HepG2 (cell line): ENCODE data around the gene PCAT7. TPM values are rescaled to one million over a fixed set of nuclear protein-coding genes. Genes with fewer than 3 reads are reported as not detected.

Experiments
- ATAC-seq: fragments of 200-7000 bp; cut with Tn5 transposase; 3 replicates; pipeline ENCODE4 v1.9.1; 2020; ENCODE audit warnings: mild to moderate bottlenecking, moderate library complexity
- BruUV-seq: library from RNA; stranded (reverse); fragments of 400-500 nt; replicated peaks from 2 replicates; lab custom pipeline; 2021; lab: Mats Ljungman, UMichigan
- CTCF ChIA-PET: fragments of 300-600 bp; formaldehyde crosslinking; extraction: SDS; loops from one replicate; lab custom pipeline; 2021; ENCODE audit warnings: low total read pairs, inconsistent platforms, low intra/inter-chr PET ratio; lab: Yijun Ruan, JAX
- POLR2A ChIA-PET: fragments of 350-600 bp; sonication (Branson Sonifier 250); formaldehyde crosslinking; loops from one replicate; lab custom pipeline; 2020; ENCODE audit warnings: antibody characterized with exemption, inconsistent platforms; lab: Yijun Ruan, JAX
- DNase-seq: peaks from one replicate; pipeline ENCODE4 v3.0.0-alpha.2; 2015; ENCODE audit warnings: low spot score
- FAIRE-seq: peaks from 3 replicates; lab custom pipeline; 2011; peaks lifted over from hg19 to GRCh38; lab: Jason Lieb, UNC
- H2AFZ ChIP-seq: one replicate; pipeline ENCODE4 v1.6.1; 2011; ENCODE audit warnings: low read length, inconsistent platforms
- H3K27ac ChIP-seq: fragments of 300-600 bp; 3 replicates; pipeline ENCODE4 v1.8.0; 2011; ENCODE audit warnings: mixed run types, mild to moderate bottlenecking, mixed read lengths, low read length, inconsistent platforms; ENCODE audit not compliant: insufficient read depth; ENCODE audit errors: extremely low read length
- H3K27me3 ChIP-seq, 2 experiments: fragments of 200-600 bp in 1 of 2; 2 replicates in 1 of 2; 3 replicates in 1 of 2; pipeline versions ENCODE4 v1.6.0 to v1.8.0; 2011; ENCODE audit warnings: low read length in 2 of 2, mild to moderate bottlenecking in 2 of 2, moderate library complexity in 2 of 2, inconsistent platforms in 1 of 2; ENCODE audit not compliant: insufficient read depth in 2 of 2, control insufficient read depth in 1 of 2
- H3K36me3 ChIP-seq, 2 experiments: fragments of 200-600 bp in 1 of 2; replicated peaks in 1 of 2; 2 replicates in 1 of 2; 3 replicates in 1 of 2; pipeline versions ENCODE4 v1.5.1 to v1.8.0; 2011; ENCODE audit warnings: low read length in 2 of 2, inconsistent platforms in 1 of 2; ENCODE audit not compliant: insufficient read depth in 2 of 2, control insufficient read depth in 1 of 2
- H3K4me1 ChIP-seq: 2 replicates; pipeline ENCODE4 v1.5.1; 2012; ENCODE audit warnings: low read length, inconsistent platforms; ENCODE audit not compliant: insufficient read depth
- H3K4me2 ChIP-seq: 2 replicates; pipeline ENCODE4 v1.6.0; 2011; ENCODE audit warnings: low read depth, low read length, inconsistent platforms
- H3K4me3 ChIP-seq, 3 experiments: fragments of 200-600 bp in 1 of 3; sonication (generic), shearing (Covaris generic) in 1 of 3; replicated peaks in 1 of 3; 2 replicates each; pipeline ENCODE4 v1.5.1; 2011 to 2016; ENCODE audit warnings: low read length in 3 of 3, inconsistent platforms in 2 of 3, low read depth in 2 of 3, mild to moderate bottlenecking in 2 of 3, control low read depth in 1 of 3, mixed read lengths in 1 of 3; ENCODE audit not compliant: insufficient read depth in 1 of 3
- H3K79me2 ChIP-seq: one replicate; pipeline ENCODE4 v1.6.1; 2011; ENCODE audit warnings: low read length, inconsistent platforms; ENCODE audit not compliant: insufficient read depth
- H3K9ac ChIP-seq: 2 replicates; pipeline ENCODE4 v1.6.0; 2011; ENCODE audit warnings: mild to moderate bottlenecking, low read depth, low read length, inconsistent platforms; ENCODE audit not compliant: insufficient read depth
- H3K9me3 ChIP-seq: 2 replicates; pipeline ENCODE4 v1.5.1; 2012; ENCODE audit warnings: mild to moderate bottlenecking, low read length
- H4K20me1 ChIP-seq: 2 replicates; pipeline ENCODE4 v1.6.0; 2011; ENCODE audit warnings: inconsistent platforms, mild to moderate bottlenecking, low read length, moderate library complexity; ENCODE audit not compliant: insufficient read depth
- DNMT1 ChIP-seq: sonication (generic); formaldehyde crosslinking; IDR thresholded peaks from 2 replicates; pipeline ENCODE4 v1.5.1; 2020; ENCODE audit warnings: mild to moderate bottlenecking, missing genetic modification reagents
- FOXJ3 ChIP-seq: sonication (generic); formaldehyde crosslinking; IDR thresholded peaks from 2 replicates; pipeline ENCODE4 v1.4.0; 2020; ENCODE audit warnings: missing genetic modification reagents, mild to moderate bottlenecking, borderline replicate concordance
- HDAC1 ChIP-seq: sonication (generic); formaldehyde crosslinking; IDR thresholded peaks from 2 replicates; pipeline ENCODE4 v1.5.1; 2020; ENCODE audit warnings: mild to moderate bottlenecking, missing genetic modification reagents
- HIVEP1 ChIP-seq: sonication (generic); formaldehyde crosslinking; IDR thresholded peaks from 2 replicates; pipeline ENCODE4 v1.4.0; 2020; ENCODE audit warnings: mild to moderate bottlenecking, missing genetic modification reagents
- KLF13 ChIP-seq: sonication (generic); formaldehyde crosslinking; IDR thresholded peaks from 2 replicates; pipeline ENCODE4 v1.4.0; 2020; ENCODE audit warnings: mild to moderate bottlenecking, missing genetic modification reagents
- PHF20 ChIP-seq: sonication (generic); formaldehyde crosslinking; IDR thresholded peaks from 2 replicates; pipeline ENCODE4 v1.5.0; 2020; ENCODE audit warnings: mild to moderate bottlenecking, missing genetic modification reagents
- PHF8 ChIP-seq: sonication (generic); formaldehyde crosslinking; IDR thresholded peaks from 2 replicates; pipeline ENCODE4 v1.5.0; 2020; ENCODE audit warnings: missing genetic modification reagents
- PITX1 ChIP-seq: sonication (generic); formaldehyde crosslinking; IDR thresholded peaks from 2 replicates; pipeline ENCODE4 v1.5.1; 2020; ENCODE audit warnings: mild to moderate bottlenecking, missing genetic modification reagents
- PTBP1 ChIP-seq: fragments of 200-400 bp; formaldehyde crosslinking; IDR thresholded peaks from 2 replicates; pipeline ENCODE4 v1.6.1; 2018; ENCODE audit warnings: low read length, low read depth; ENCODE audit not compliant: poor library complexity, severe bottlenecking
- RBM39 ChIP-seq: fragments of 200-400 bp; formaldehyde crosslinking; IDR thresholded peaks from one replicate; pipeline ENCODE4 v1.6.1; 2018; ENCODE audit warnings: antibody characterized with exemption, mild to moderate bottlenecking, low read depth, low read length; ENCODE audit not compliant: poor library complexity, severe bottlenecking
- RFX5 ChIP-seq: IDR thresholded peaks from 2 replicates; pipeline ENCODE4 v1.6.1; 2011; ENCODE audit warnings: low read depth, low read length, improper control_type of control experiment
- SAP130 ChIP-seq: IDR thresholded peaks from 2 replicates; pipeline ENCODE4 v1.6.1; 2016; ENCODE audit warnings: low read depth
- SIN3A ChIP-seq: IDR thresholded peaks from 2 replicates; pipeline ENCODE4 v1.6.1; 2011; ENCODE audit warnings: low read depth, mild to moderate bottlenecking, control low read depth, low read length, borderline replicate concordance
- SMC3 ChIP-seq: IDR thresholded peaks from 2 replicates; pipeline ENCODE4 v1.6.1; 2011; ENCODE audit warnings: low read length, improper control_type of control experiment
- SNAI1 ChIP-seq: sonication (generic); formaldehyde crosslinking; IDR thresholded peaks from 2 replicates; pipeline ENCODE4 v1.5.0; 2020; ENCODE audit warnings: mild to moderate bottlenecking, missing genetic modification reagents, borderline replicate concordance
- ZFP36L1 ChIP-seq: sonication (generic); formaldehyde crosslinking; IDR thresholded peaks from 2 replicates; pipeline ENCODE4 v1.8.0; 2022; ENCODE audit warnings: mild to moderate bottlenecking, missing genetic modification reagents, moderate library complexity
- ZFP82 ChIP-seq: sonication (generic); formaldehyde crosslinking; IDR thresholded peaks from 2 replicates; pipeline ENCODE4 v1.5.1; 2020; ENCODE audit warnings: mild to moderate bottlenecking, missing genetic modification reagents, borderline replicate concordance
- ZNF225 ChIP-seq: sonication (generic); formaldehyde crosslinking; IDR thresholded peaks from 2 replicates; pipeline ENCODE4 v1.4.0; 2020; ENCODE audit warnings: mild to moderate bottlenecking, missing genetic modification reagents
- ZNF883 ChIP-seq: sonication (generic); formaldehyde crosslinking; IDR thresholded peaks from 2 replicates; pipeline ENCODE4 v1.5.1; 2020; ENCODE audit warnings: mild to moderate bottlenecking, missing genetic modification reagents; ENCODE audit errors: not compliant biosample characterization
- WGBS: methylation state at CpG from one replicate; pipeline ENCODE4 v1.1.6; 2017; ENCODE audit warnings: low lambda C conversion rate; 5-methylcytosine and 5-hydroxymethylcytosine counted together
- in situ Hi-C: cut with HindIII; loops from 2 replicates; pipeline ENCODE4 v1.10.0; 2017; ENCODE audit warnings: low pct_unique_long_range_greater_than_20kb; ENCODE audit not compliant: extremely low pct_ligation_motif_present
- intact Hi-C: fragments of 100-400 bp; cut with micrococcal nuclease; formaldehyde crosslinking; loops from one replicate; pipeline ENCODE4 v1.10.0; 2022; ENCODE audit not compliant: unreplicated experiment
- polyA plus RNA-seq, 8 experiments: library from polyadenylated mRNA; depleted of rRNA in 3 of 8; stranded (reverse) in 7 of 8; unstranded in 1 of 8; fragments of >200 nt; fragmentation: Illumina TruSeq in 4 of 8; extraction: Trizol in 4 of 8; gene quantifications; 2 replicates each; pipeline versions ENCODE4 v1.2.1 to v1.2.3, GENCODE V29; 2011 to 2016; ENCODE audit warnings: low read depth in 4 of 8, missing spikeins in 1 of 8, mixed read lengths in 1 of 8; ENCODE audit not compliant: insufficient read depth in 1 of 8
- total RNA-seq, 5 experiments: library from RNA; depleted of rRNA; stranded (reverse); fragments of >200 nt; fragmentation: Illumina TruSeq; extraction: Trizol; gene quantifications; 2 replicates each; pipeline ENCODE4 v1.2.3, GENCODE V29; 2016; ENCODE audit warnings: low read depth in 1 of 5
- TF ChIP-seq, protein P1 (sequence below): sonication (generic); formaldehyde crosslinking; IDR thresholded peaks from 2 replicates; pipeline ENCODE4 v1.4.0; 2020; ENCODE audit warnings: mild to moderate bottlenecking, low read depth, missing genetic modification reagents
- TF ChIP-seq, protein P2 (sequence below): sonication (generic); formaldehyde crosslinking; conservative IDR thresholded peaks from 2 replicates; pipeline ENCODE4 v1.5.0; 2020; ENCODE audit warnings: missing genetic modification reagents

Gene PCAT7
- total and polyA plus RNA-seq, 2 of the 13 experiments (the other 11 are each of a cell fraction or from before 2014, with no cell fraction given) = 2.3 to 3.9 TPM

DNA sequence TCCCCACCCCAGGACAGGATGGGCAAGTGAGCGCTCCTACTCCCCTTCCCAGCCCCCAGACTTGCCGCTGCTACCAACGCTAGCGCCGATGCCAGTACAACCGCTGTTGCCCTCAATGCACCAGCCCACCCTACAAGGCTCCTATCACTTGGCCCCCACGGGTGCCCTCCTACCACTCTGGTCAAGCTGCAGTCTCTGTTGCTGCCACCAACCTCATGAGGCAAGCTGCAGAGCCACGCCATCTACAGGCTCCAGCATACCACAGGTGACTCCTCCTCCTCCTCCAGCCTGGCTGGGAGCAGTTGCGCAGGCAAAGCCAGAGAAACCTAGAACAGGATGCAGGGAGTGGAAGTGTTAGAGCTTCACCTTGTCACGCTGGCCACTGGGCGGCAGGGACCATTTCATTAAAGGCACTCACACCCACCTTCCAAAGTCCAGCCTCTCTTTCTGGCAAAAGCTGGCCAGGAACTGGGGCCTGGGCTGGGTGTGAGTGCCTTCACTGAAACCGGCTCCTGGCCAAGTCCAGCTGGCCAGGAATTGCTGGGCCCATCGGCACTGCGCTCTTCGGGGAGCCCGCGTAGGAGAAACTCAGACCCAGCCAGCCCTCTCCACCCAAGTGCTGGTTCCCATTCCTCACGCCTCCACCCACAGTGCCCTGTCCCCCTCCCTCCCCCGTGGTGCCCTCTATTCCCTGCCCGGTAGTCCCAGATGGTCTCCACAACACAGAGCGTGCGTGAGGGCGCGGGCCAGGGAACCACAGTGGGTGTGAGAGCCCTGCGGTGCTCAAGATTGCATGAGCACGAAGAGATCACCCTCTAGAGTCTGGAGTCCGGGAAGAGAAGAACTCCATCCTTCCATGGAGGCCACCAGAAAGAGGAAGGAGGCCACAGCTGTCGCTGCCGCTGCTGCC is 1.6 kb upstream of the PCAT7 start (continued):
- no peak for TF ChIP-seq FOXJ3 (CRISPR knock-in tag)
- TF ChIP-seq PHF8 (CRISPR knock-in tag) = peak; percentile 39; the same call in 1 of the 2 replicates
- 0 out of 2 replicates have a peak, but pooled peaks have one; percentile 34 for TF ChIP-seq HDAC1 (CRISPR knock-in tag)
- TF ChIP-seq ZNF225 (CRISPR knock-in tag) = peak; percentile 15; the same call in 1 of the 2 replicates
- peak; percentile 71 for TF ChIP-seq SAP130 (CRISPR knock-in tag)
- 0 out of 2 replicates have a peak, but pooled peaks have one; percentile 17 for TF ChIP-seq PITX1
- no peak for TF ChIP-seq PTBP1
- TF ChIP-seq, all 625 proteins: peak for 82

DNA sequence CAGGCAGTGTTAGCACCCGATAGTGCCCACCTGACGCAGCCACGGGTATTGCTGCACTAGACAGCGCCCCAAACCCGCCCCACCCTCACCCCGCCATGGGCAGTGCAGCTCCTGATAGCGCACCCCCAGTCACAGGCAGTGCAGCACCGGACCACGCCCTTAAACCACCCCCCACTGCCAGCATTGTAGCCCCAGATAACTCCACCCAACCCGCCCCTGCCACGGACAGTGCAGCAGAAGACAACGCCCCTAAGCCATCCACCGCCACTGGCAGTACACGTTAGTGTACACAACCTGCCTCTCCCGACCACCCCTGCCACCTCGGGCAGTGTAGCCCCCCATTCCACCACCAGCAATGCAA is 825 bp upstream of the PCAT7 start:
- ChIA-PET POLR2A (interaction anchor here (0.7 to 2.8 kb wide), 21 partner anchors 10 to 614 kb away, joined by 3 to 37 read pairs (median 4); no protein-coding TSS in a partner anchor), CTCF (interaction anchor here (1.4 to 1.7 kb wide), 2 partner anchors 49 to 69 kb away, joined by 7 to 17 read pairs; no protein-coding TSS in a partner anchor)
- intact Hi-C loops = loop anchor here (1.0 to 2.0 kb wide), 4 partner anchors 49 to 115 kb away; no protein-coding TSS in a partner anchor
- no peaks in the 10 kb centered on the region; a peak in 1 of 5 replicates for H3K27me3 ChIP-seq
- in situ Hi-C loops = no loop called here
- 0% methylated on average over 4 of the region's 16 CpGs for WGBS
- H3K4me1 ChIP-seq = peaks cover 29% of the 10 kb centered on the region
- H3K79me2 ChIP-seq = peaks cover 11% of the 10 kb centered on the region
- FAIRE-seq = no peak
- peak overlapping the region; percentile 75 to 89 (median 79) for H3K4me3 ChIP-seq
- peaks cover 1 to 8% of the 10 kb centered on the region in 2 experiments; a peak in 2 of 5 replicates for H3K36me3 ChIP-seq
- H3K9me3 ChIP-seq = no peaks in the 10 kb centered on the region
- DNase-seq = no peak
- peak overlapping the region; percentile 85 for H3K4me2 ChIP-seq
- peaks cover 3% of the 10 kb centered on the region; the same call in 1 of the 2 replicates for H4K20me1 ChIP-seq
- H2AFZ ChIP-seq = no peak overlapping the region
- no TSS peak for BruUV-seq
- peak; percentile 60 for ATAC-seq
- H3K9ac ChIP-seq = peak overlapping the region; percentile 86
- peak overlapping the region; percentile 90 for H3K27ac ChIP-seq
- TF ChIP-seq RBM39 (peak; percentile 41), SNAI1 (CRISPR knock-in tag) (no peak), SIN3A (0 out of 2 replicates have a peak, but pooled peaks have one; percentile 16), HIVEP1 (CRISPR knock-in tag) (no peak), PHF20 (CRISPR knock-in tag) (no peak), ZNF883 (CRISPR knock-in tag) (peak; percentile 46), ZFP82 (0 out of 2 replicates have a peak, but pooled peaks have one; percentile 32), KLF13 (CRISPR knock-in tag) (no peak), RFX5 (no peak), ZFP36L1 (CRISPR knock-in tag) (no peak), SMC3 (no peak), DNMT1 (no peak)
- TF ChIP-seq, protein P1, sequence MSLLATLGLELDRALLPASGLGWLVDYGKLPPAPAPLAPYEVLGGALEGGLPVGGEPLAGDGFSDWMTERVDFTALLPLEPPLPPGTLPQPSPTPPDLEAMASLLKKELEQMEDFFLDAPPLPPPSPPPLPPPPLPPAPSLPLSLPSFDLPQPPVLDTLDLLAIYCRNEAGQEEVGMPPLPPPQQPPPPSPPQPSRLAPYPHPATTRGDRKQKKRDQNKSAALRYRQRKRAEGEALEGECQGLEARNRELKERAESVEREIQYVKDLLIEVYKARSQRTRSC (CRISPR knock-in tag) = no peak
- TF ChIP-seq, protein P2, sequence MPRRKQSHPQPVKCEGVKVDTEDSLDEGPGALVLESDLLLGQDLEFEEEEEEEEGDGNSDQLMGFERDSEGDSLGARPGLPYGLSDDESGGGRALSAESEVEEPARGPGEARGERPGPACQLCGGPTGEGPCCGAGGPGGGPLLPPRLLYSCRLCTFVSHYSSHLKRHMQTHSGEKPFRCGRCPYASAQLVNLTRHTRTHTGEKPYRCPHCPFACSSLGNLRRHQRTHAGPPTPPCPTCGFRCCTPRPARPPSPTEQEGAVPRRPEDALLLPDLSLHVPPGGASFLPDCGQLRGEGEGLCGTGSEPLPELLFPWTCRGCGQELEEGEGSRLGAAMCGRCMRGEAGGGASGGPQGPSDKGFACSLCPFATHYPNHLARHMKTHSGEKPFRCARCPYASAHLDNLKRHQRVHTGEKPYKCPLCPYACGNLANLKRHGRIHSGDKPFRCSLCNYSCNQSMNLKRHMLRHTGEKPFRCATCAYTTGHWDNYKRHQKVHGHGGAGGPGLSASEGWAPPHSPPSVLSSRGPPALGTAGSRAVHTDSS (CRISPR knock-in tag) = no peak
